ENCODE measurements around the gene CSNK2A1.

DNA sequence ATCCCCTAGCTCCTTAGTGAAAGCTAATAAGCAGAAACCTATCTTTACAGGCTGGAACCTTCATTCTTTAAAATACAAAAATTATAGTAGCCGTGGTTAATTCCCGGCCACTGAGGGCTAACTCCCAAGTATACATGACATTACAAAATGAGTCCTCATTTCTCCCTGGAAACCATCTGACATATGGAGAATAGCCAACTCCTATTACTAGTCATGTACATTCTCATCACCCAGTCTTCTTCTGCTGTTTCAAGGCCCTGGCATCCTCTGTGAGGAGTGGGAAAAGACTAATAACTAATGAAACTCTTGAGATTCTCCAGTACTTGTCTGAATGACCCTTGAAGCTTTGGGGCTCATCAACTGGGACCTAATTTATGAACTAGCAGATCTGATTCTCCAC lies 30.2 kb downstream of the CSNK2A1 start:
- no peak for TF ChIP-seq POLR2A (IDR thresholded peaks at IDR 0.05)
- TF ChIP-seq EP300 (IDR thresholded peaks at IDR 0.05) = no peak
- no peak for TF ChIP-seq POLR2AphosphoS5 (IDR thresholded peaks at IDR 0.05)
- TF ChIP-seq, protein P1, sequence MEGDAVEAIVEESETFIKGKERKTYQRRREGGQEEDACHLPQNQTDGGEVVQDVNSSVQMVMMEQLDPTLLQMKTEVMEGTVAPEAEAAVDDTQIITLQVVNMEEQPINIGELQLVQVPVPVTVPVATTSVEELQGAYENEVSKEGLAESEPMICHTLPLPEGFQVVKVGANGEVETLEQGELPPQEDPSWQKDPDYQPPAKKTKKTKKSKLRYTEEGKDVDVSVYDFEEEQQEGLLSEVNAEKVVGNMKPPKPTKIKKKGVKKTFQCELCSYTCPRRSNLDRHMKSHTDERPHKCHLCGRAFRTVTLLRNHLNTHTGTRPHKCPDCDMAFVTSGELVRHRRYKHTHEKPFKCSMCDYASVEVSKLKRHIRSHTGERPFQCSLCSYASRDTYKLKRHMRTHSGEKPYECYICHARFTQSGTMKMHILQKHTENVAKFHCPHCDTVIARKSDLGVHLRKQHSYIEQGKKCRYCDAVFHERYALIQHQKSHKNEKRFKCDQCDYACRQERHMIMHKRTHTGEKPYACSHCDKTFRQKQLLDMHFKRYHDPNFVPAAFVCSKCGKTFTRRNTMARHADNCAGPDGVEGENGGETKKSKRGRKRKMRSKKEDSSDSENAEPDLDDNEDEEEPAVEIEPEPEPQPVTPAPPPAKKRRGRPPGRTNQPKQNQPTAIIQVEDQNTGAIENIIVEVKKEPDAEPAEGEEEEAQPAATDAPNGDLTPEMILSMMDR (IDR thresholded peaks at IDR 0.05) = no peak
